Measurements from ENCODE around the gene PLEKHA1. TPM values are rescaled to one million over a fixed set of nuclear protein-coding genes. Genes with fewer than 3 reads are reported as not detected.

Gene PLEKHA1
- total and polyA plus RNA-seq, 4 donors: 15.9 to 29.2 (median 22.9) TPM

DNA sequence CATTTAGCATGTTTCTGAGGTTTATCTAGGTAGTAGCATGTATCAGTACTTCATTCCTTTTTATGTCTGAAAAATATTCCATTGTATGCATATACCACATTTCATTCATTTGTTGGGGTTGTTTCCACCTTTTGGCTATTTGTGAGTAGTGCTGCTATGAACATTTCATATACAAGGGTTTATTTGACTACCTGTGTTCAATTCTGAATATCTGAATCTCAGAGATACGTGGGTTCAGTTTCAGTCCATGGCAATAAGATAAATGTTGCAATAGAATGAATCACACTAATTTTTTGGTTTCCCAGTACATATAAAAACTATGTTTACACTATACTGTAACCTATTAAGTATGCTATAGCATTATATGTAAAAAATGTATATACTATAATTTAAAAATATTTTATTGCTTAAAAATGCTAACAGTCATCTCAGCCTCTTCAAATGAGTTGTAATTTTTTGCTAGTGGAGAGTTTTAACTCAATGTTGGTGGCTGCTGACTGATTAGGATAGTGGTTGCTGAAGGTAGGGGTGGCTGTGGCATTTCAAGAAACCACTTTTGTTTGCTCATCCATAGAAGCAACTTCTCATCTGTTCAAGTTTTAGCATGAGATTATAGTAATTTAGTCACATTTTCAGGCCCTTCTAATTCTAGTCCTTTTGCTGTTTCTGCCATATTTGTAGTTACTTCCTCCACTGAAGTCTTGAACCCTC lies 13.9 kb downstream of the PLEKHA1 start:
- no peak for DNase-seq (ENCODE audit: low spot score)
- Histone ChIP-seq H3K27ac (ENCODE audit: low read depth in 1 of 2, low read length in 2 of 2) (no peak overlapping the region), H3K9me3 (ENCODE audit: control insufficient read depth in 4 of 4, low read length in 3 of 4) (no peaks in the 10 kb centered on the region), H3K4me3 (ENCODE audit: low read depth in 1 of 3, low read length in 3 of 3) (no peak overlapping the region), H3K9ac (ENCODE audit: low read depth in 1 of 2, low read length in 2 of 2) (no peak overlapping the region), H3K36me3 (ENCODE audit: control insufficient read depth in 4 of 4, insufficient read depth in 3 of 4, low read depth in 1 of 4, low read length in 3 of 4) (no peaks in the 10 kb centered on the region), H3K27me3 (ENCODE audit: control insufficient read depth in 4 of 4, insufficient read depth in 4 of 4, low read length in 3 of 4) (no peaks in the 10 kb centered on the region), H3K4me1 (ENCODE audit: control insufficient read depth in 4 of 4, insufficient read depth in 4 of 4, low read length in 3 of 4) (peaks cover 6 to 33% (median 9%) of the 10 kb centered on the region in 4 donors)
- 72% methylated on average over 1 of the region's 1 CpG for WGBS
- TF ChIP-seq JUND (IDR thresholded peaks at IDR 0.05): no peak
- TF ChIP-seq FOXA1 (IDR thresholded peaks at IDR 0.05): no peak
- no peak for TF ChIP-seq RXRA (IDR thresholded peaks at IDR 0.05)
- no peak for TF ChIP-seq HNF4G (IDR thresholded peaks at IDR 0.05)
- TF ChIP-seq RAD21 (IDR thresholded peaks at IDR 0.05): no peak
- TF ChIP-seq, protein P1, sequence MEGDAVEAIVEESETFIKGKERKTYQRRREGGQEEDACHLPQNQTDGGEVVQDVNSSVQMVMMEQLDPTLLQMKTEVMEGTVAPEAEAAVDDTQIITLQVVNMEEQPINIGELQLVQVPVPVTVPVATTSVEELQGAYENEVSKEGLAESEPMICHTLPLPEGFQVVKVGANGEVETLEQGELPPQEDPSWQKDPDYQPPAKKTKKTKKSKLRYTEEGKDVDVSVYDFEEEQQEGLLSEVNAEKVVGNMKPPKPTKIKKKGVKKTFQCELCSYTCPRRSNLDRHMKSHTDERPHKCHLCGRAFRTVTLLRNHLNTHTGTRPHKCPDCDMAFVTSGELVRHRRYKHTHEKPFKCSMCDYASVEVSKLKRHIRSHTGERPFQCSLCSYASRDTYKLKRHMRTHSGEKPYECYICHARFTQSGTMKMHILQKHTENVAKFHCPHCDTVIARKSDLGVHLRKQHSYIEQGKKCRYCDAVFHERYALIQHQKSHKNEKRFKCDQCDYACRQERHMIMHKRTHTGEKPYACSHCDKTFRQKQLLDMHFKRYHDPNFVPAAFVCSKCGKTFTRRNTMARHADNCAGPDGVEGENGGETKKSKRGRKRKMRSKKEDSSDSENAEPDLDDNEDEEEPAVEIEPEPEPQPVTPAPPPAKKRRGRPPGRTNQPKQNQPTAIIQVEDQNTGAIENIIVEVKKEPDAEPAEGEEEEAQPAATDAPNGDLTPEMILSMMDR (IDR thresholded peaks at IDR 0.05; ENCODE audit: low read depth, low read length, missing input control): no peak
- no peak for TF ChIP-seq SP1 (IDR thresholded peaks at IDR 0.05)
- TF ChIP-seq, protein P2, sequence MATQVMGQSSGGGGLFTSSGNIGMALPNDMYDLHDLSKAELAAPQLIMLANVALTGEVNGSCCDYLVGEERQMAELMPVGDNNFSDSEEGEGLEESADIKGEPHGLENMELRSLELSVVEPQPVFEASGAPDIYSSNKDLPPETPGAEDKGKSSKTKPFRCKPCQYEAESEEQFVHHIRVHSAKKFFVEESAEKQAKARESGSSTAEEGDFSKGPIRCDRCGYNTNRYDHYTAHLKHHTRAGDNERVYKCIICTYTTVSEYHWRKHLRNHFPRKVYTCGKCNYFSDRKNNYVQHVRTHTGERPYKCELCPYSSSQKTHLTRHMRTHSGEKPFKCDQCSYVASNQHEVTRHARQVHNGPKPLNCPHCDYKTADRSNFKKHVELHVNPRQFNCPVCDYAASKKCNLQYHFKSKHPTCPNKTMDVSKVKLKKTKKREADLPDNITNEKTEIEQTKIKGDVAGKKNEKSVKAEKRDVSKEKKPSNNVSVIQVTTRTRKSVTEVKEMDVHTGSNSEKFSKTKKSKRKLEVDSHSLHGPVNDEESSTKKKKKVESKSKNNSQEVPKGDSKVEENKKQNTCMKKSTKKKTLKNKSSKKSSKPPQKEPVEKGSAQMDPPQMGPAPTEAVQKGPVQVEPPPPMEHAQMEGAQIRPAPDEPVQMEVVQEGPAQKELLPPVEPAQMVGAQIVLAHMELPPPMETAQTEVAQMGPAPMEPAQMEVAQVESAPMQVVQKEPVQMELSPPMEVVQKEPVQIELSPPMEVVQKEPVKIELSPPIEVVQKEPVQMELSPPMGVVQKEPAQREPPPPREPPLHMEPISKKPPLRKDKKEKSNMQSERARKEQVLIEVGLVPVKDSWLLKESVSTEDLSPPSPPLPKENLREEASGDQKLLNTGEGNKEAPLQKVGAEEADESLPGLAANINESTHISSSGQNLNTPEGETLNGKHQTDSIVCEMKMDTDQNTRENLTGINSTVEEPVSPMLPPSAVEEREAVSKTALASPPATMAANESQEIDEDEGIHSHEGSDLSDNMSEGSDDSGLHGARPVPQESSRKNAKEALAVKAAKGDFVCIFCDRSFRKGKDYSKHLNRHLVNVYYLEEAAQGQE (IDR thresholded peaks at IDR 0.05): no peak
- no peak for TF ChIP-seq GABPA (IDR thresholded peaks at IDR 0.05 in 1 of 2, conservative IDR thresholded peaks at IDR 0.05 in 1 of 2)
- TF ChIP-seq, protein P3, sequence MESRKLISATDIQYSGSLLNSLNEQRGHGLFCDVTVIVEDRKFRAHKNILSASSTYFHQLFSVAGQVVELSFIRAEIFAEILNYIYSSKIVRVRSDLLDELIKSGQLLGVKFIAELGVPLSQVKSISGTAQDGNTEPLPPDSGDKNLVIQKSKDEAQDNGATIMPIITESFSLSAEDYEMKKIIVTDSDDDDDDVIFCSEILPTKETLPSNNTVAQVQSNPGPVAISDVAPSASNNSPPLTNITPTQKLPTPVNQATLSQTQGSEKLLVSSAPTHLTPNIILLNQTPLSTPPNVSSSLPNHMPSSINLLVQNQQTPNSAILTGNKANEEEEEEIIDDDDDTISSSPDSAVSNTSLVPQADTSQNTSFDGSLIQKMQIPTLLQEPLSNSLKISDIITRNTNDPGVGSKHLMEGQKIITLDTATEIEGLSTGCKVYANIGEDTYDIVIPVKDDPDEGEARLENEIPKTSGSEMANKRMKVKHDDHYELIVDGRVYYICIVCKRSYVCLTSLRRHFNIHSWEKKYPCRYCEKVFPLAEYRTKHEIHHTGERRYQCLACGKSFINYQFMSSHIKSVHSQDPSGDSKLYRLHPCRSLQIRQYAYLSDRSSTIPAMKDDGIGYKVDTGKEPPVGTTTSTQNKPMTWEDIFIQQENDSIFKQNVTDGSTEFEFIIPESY (IDR thresholded peaks at IDR 0.05): no peak
- TF ChIP-seq TAF1 (conservative IDR thresholded peaks at IDR 0.05): no peak
- TF ChIP-seq, protein P4, sequence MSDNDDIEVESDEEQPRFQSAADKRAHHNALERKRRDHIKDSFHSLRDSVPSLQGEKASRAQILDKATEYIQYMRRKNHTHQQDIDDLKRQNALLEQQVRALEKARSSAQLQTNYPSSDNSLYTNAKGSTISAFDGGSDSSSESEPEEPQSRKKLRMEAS (IDR thresholded peaks at IDR 0.05): no peak

DNA sequence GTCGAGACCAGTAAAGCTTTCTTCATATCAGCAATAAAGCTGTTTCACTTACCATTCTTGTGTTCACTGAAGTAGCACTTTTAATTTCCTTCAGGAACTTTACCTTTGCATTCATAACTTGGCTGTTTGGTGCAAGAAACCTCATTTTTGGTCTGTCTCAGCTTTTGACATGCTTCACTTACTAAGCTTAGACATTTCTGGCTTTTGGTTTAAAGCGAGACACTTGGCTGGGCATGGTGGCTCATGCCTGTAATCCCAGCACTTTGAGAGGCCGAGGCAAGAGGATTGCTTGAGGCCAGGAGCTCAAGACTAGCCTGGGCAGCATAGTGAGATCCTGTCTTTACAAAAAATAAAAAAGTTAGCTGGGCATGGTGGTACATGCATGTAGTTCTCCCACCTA lies 15.8 kb downstream of the PLEKHA1 start:
- H3K9me3 ChIP-seq (ENCODE audit: control insufficient read depth in 4 of 4, low read length in 3 of 4): no peaks in the 10 kb centered on the region
- H3K27me3 ChIP-seq (ENCODE audit: control insufficient read depth in 4 of 4, insufficient read depth in 4 of 4, low read length in 3 of 4): no peaks in the 10 kb centered on the region
- TF ChIP-seq FOXA2 (IDR thresholded peaks at IDR 0.05) (no peak), JUND (IDR thresholded peaks at IDR 0.05) (no peak), HNF4G (IDR thresholded peaks at IDR 0.05) (no peak), FOXA1 (IDR thresholded peaks at IDR 0.05) (no peak), HNF4A (conservative IDR thresholded peaks at IDR 0.05) (no peak), TAF1 (conservative IDR thresholded peaks at IDR 0.05) (no peak)
- TF ChIP-seq, protein P3 (IDR thresholded peaks at IDR 0.05): no peak
- TF ChIP-seq, protein P4 (IDR thresholded peaks at IDR 0.05): no peak
- H3K9ac ChIP-seq (ENCODE audit: low read depth in 1 of 2, low read length in 2 of 2): no peak overlapping the region
- no peak overlapping the region for H3K27ac ChIP-seq (ENCODE audit: low read depth in 1 of 2, low read length in 2 of 2)
- H3K4me3 ChIP-seq (ENCODE audit: low read depth in 1 of 3, low read length in 3 of 3): no peak overlapping the region
- 93% methylated on average over 3 of the region's 3 CpGs for WGBS
- peaks cover 0 to 3% (median under 1%) of the 10 kb centered on the region in 4 donors for H3K36me3 ChIP-seq (ENCODE audit: control insufficient read depth in 4 of 4, insufficient read depth in 3 of 4, low read depth in 1 of 4, low read length in 3 of 4)
- H3K4me1 ChIP-seq (ENCODE audit: control insufficient read depth in 4 of 4, insufficient read depth in 4 of 4, low read length in 3 of 4): peaks cover 7 to 37% (median 12%) of the 10 kb centered on the region in 4 donors
- DNase-seq (ENCODE audit: low spot score): no peak

Measured in liver (tissue), 9 donors.